SIG-M5 treated with dmso at 0.1 percent for 504 hours (cell line): ENCODE data around the gene SGPP2.
"Not testable (repeated sequence)": the region's sequence is repeated elsewhere in the genome, so short reads cannot be mapped to it uniquely, and the experiment has no call there.

ENCODE experiments used
- DNase-seq: peaks from one replicate; lab custom pipeline; 2025; ENCODE audit not compliant: unreplicated experiment; lab: John Stamatoyannopoulos, UW

SGPP2 gene

GRCh38 chr2:222575618-222576017, 151.3 kb downstream of the SGPP2 start:
- no peak for DNase-seq

GRCh38 chr2:222576171-222577081, 152.1 kb downstream of the SGPP2 start:
- DNase-seq, result no peak

GRCh38 chr2:222577341-222577740, 153.0 kb downstream of the SGPP2 start:
- DNase-seq, result no peak

GRCh38 chr2:222582928-222583327, 158.6 kb downstream of the SGPP2 start:
- DNase-seq, result peak; percentile 14

GRCh38 chr2:222584589-222584988, 160.2 kb downstream of the SGPP2 start:
- DNase-seq, result not testable (repeated sequence)

GRCh38 chr2:222591661-222592060, 167.3 kb downstream of the SGPP2 start:
- no peak for DNase-seq

GRCh38 chr2:222592176-222592575, 167.8 kb downstream of the SGPP2 start:
- no peak for DNase-seq

GRCh38 chr2:222594679-222595078, 170.3 kb downstream of the SGPP2 start:
- peak; percentile 10 for DNase-seq

- DNase-seq, result no peak
Measured at GRCh38 chr2:222595581-222595980, 171.2 kb downstream of the SGPP2 start.

DNA sequence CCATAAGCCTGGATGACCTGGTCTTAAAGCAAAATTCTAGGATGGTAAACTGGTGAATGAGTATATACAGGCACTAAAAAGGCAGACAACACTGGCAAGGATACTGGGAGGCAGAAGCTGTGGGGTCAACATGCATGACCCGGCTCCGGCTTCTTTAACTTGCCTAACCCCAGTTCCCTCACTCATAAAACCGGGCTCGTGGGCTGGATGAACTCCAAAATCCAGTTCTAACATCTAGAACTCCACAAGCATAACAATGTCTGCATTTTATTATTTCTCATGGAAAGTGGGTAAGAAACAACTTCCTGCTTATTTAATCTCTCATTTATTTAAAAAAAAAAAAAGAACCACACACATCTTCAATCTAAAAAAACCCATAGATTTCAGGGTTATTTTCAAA, 174.3 kb downstream of the SGPP2 start:
- DNase-seq, result no peak

GRCh38 chr2:222603501-222603900, 179.2 kb downstream of the SGPP2 start:
- no peak for DNase-seq

- DNase-seq, result no peak
Measured at GRCh38 chr2:222604749-222605515, 180.6 kb downstream of the SGPP2 start.

- no peak for DNase-seq
Measured at GRCh38 chr2:222606306-222606705, 182.0 kb downstream of the SGPP2 start.

GRCh38 chr2:222608081-222608480, 183.7 kb downstream of the SGPP2 start:
- no peak for DNase-seq

DNA sequence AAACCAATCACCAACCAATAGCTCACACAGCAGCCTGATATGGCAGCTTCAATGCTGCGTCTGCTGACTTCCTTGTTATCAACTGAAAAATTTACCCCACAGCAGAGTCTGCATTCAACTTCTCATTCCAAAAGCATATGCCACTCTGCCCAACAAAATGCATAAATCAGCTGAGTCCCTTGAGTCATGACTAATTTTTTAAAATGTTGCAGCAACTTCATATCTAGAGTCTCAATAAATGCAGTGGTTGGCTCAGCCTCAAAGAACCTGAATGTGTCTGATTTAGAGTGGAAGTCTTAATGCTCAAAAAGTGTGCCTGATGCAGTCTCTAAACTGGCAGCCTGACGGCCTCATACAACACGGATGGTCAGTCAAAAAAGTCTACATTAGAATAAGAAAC, 185.0 kb downstream of the SGPP2 start:
- no peak for DNase-seq
